Measurements from ENCODE around the gene CCDC51. TPM values are rescaled to one million over a fixed set of nuclear protein-coding genes. Genes with fewer than 3 reads are reported as not detected.

The CCDC51 gene
- total and polyA plus RNA-seq, 2 of the 13 experiments (the other 11 are each of a cell fraction or from before 2014, with no cell fraction given), result 18.1 to 29.4 TPM

- DNase-seq (ENCODE audit: low spot score) (no peak), ATAC-seq (no peak), FAIRE-seq (no peak)
- intact Hi-C loops (cut with micrococcal nuclease; ENCODE audit: unreplicated experiment), result no loop called here
- H3K9me3 ChIP-seq (ENCODE audit: low read length), result no peaks in the 10 kb centered on the region
- H3K4me2 ChIP-seq (ENCODE audit: low read depth, low read length), result no peak overlapping the region
- peak; percentile 10 for TF ChIP-seq RBM22 (optimal IDR thresholded peaks at IDR 0.05; ENCODE audit: low read length)
- no peak for TF ChIP-seq ZNF292 (CRISPR knock-in tag; IDR thresholded peaks at IDR 0.05; ENCODE audit: borderline replicate concordance, low read depth)
- no peak for TF ChIP-seq MAZ (IDR thresholded peaks at IDR 0.05; ENCODE audit: borderline replicate concordance, low read depth, low read length)
- peak; percentile 12; the same call in 1 of the 2 replicates for TF ChIP-seq MAZ (CRISPR knock-in tag; IDR thresholded peaks at IDR 0.05; ENCODE audit: low read depth)
- no peak overlapping the region for H2AFZ ChIP-seq (ENCODE audit: low read length)
- no peak overlapping the region for H3K9ac ChIP-seq (ENCODE audit: insufficient read depth, low read depth, low read length)
- WGBS (ENCODE audit: low lambda C conversion rate), result 97% methylated on average over 12 of the region's 25 CpGs
- H3K27me3 ChIP-seq (ENCODE audit: control insufficient read depth in 1 of 2, insufficient read depth in 2 of 2, low read length in 2 of 2), result no peaks in the 10 kb centered on the region
- H3K79me2 ChIP-seq (ENCODE audit: insufficient read depth, low read length), result no peaks in the 10 kb centered on the region
- no peak overlapping the region for H3K27ac ChIP-seq (ENCODE audit: extremely low read length, insufficient read depth, low read length)
- no peak overlapping the region for H3K4me3 ChIP-seq (replicated peaks in 1 of 3; ENCODE audit: insufficient read depth in 1 of 3, low read depth in 2 of 3, low read length in 3 of 3)
- no peaks in the 10 kb centered on the region for H3K4me1 ChIP-seq (ENCODE audit: insufficient read depth, low read length)
- H4K20me1 ChIP-seq (ENCODE audit: insufficient read depth, low read length), result peaks cover 11% of the 10 kb centered on the region; the same call in 1 of the 2 replicates
- peaks cover 82 to 100% of the 10 kb centered on the region in 2 experiments for H3K36me3 ChIP-seq (replicated peaks in 1 of 2; ENCODE audit: control insufficient read depth in 1 of 2, insufficient read depth in 2 of 2, low read length in 2 of 2)
- in situ Hi-C loops (cut with HindIII; ENCODE audit: extremely low pct_ligation_motif_present, low pct_unique_long_range_greater_than_20kb), result no loop called here
- POLR2A ChIA-PET, result interaction anchor here (0.7 to 11.1 kb wide), 2 partner anchors 11 to 16 kb away, joined by 3 to 130 read pairs; partner anchors contain the start of gene PLXNB1
- CTCF ChIA-PET (ENCODE audit: low intra/inter-chr PET ratio, low total read pairs), result interaction anchor here (2.7 to 4.1 kb wide), 2 partner anchors 19 to 21 kb away, joined by 9 to 25 read pairs; no protein-coding TSS in a partner anchor
- no TSS peak for BruUV-seq (replicated peaks)
These were observed 25.3 kb downstream of the CCDC51 start for GRCh38 chr3:48414376-48415250.

DNA sequence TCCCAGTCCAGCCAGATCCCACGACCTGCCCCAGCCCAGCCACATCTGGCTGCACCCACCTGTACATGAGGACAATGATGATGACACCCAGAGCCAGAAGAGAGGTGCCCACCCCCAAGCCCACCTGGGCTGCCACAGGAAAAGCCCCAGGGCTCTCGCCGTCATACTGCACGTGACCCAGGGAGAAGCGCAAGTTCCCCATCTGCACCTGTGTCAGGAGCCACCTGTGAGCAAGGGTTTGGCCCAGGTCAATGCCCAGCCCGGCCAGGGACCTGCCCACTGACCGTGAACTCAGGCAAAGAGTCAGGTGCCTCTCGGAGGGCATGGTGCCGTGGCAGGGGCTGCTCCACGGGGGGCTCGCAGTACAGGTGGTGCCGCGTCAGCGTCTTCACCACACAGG lies 26.3 kb downstream of the CCDC51 start:
- intact Hi-C loops (cut with micrococcal nuclease; ENCODE audit: unreplicated experiment), result no loop called here
- Histone ChIP-seq H3K36me3 (replicated peaks in 1 of 2; ENCODE audit: control insufficient read depth in 1 of 2, insufficient read depth in 2 of 2, low read length in 2 of 2) (peaks cover 82 to 100% of the 10 kb centered on the region in 2 experiments), H3K4me3 (replicated peaks in 1 of 3; ENCODE audit: insufficient read depth in 1 of 3, low read depth in 2 of 3, low read length in 3 of 3) (no peak overlapping the region), H3K4me1 (ENCODE audit: insufficient read depth, low read length) (no peaks in the 10 kb centered on the region), H3K9me3 (ENCODE audit: low read length) (no peaks in the 10 kb centered on the region), H3K27ac (ENCODE audit: extremely low read length, insufficient read depth, low read length) (no peak overlapping the region), H4K20me1 (ENCODE audit: insufficient read depth, low read length) (peaks cover 16% of the 10 kb centered on the region; the same call in 1 of the 2 replicates), H3K4me2 (ENCODE audit: low read depth, low read length) (no peak overlapping the region), H2AFZ (ENCODE audit: low read length) (no peak overlapping the region), H3K79me2 (ENCODE audit: insufficient read depth, low read length) (no peaks in the 10 kb centered on the region), H3K9ac (ENCODE audit: insufficient read depth, low read depth, low read length) (no peak overlapping the region), H3K27me3 (ENCODE audit: control insufficient read depth in 1 of 2, insufficient read depth in 2 of 2, low read length in 2 of 2) (no peaks in the 10 kb centered on the region)
- ATAC-seq (no peak), DNase-seq (ENCODE audit: low spot score) (no peak), FAIRE-seq (no peak)
- ChIA-PET CTCF (ENCODE audit: low intra/inter-chr PET ratio, low total read pairs) (interaction anchor here (2.7 to 4.1 kb wide), 2 partner anchors 20 to 22 kb away, joined by 9 to 25 read pairs; no protein-coding TSS in a partner anchor), POLR2A (interaction anchor here (11.1 kb wide), 1 partner anchor 17 kb away, joined by 130 read pairs; the partner anchor contains the start of gene PLXNB1)
- in situ Hi-C loops (cut with HindIII; ENCODE audit: extremely low pct_ligation_motif_present, low pct_unique_long_range_greater_than_20kb), result no loop called here
- 96% methylated on average over 10 of the region's 14 CpGs for WGBS (ENCODE audit: low lambda C conversion rate)
- no TSS peak for BruUV-seq (replicated peaks)
- TF ChIP-seq, protein P1, sequence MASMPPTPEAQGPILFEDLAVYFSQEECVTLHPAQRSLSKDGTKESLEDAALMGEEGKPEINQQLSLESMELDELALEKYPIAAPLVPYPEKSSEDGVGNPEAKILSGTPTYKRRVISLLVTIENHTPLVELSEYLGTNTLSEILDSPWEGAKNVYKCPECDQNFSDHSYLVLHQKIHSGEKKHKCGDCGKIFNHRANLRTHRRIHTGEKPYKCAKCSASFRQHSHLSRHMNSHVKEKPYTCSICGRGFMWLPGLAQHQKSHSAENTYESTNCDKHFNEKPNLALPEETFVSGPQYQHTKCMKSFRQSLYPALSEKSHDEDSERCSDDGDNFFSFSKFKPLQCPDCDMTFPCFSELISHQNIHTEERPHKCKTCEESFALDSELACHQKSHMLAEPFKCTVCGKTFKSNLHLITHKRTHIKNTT (CRISPR knock-in tag; IDR thresholded peaks at IDR 0.05), result no peak
- TF ChIP-seq POLR2A (IDR thresholded peaks at IDR 0.05; ENCODE audit: insufficient read depth in 1 of 2, low read depth in 2 of 2, low read length in 2 of 2) (peak in 1 of 2 experiments; percentile 55; a peak in 2 of 4 replicates), POLR2G (IDR thresholded peaks at IDR 0.05; ENCODE audit: low read depth, low read length) (peak; percentile 12; the same call in 1 of the 2 replicates), ZNF251 (CRISPR knock-in tag; IDR thresholded peaks at IDR 0.05) (no peak), ZSCAN20 (CRISPR knock-in tag; IDR thresholded peaks at IDR 0.05; ENCODE audit: borderline replicate concordance) (no peak), MNT (IDR thresholded peaks at IDR 0.05) (no peak), ZNF552 (CRISPR knock-in tag; IDR thresholded peaks at IDR 0.05; ENCODE audit: borderline replicate concordance) (no peak), ZBTB7A (CRISPR knock-in tag; IDR thresholded peaks at IDR 0.05) (0 out of 2 replicates have a peak, but pooled peaks have one; percentile 30), DPF2 (CRISPR knock-in tag; IDR thresholded peaks at IDR 0.05; ENCODE audit: borderline replicate concordance, low read depth) (no peak)

Measured in HepG2 (cell line).